H1 (cell line): ENCODE measurements around the gene UGGT1. TPM values are rescaled to one million over a fixed set of nuclear protein-coding genes. Genes with fewer than 3 reads are reported as not detected.

Source experiments
- CTCF ChIA-PET: fragments of 300-600 bp; sonication (Branson Sonifier 250); formaldehyde crosslinking; loops from one replicate; lab custom pipeline; 2021; ENCODE audit not compliant: partially characterized antibody; lab: Charles Lee
- POLR2A ChIA-PET: fragments of 300-600 bp; sonication (Branson Sonifier 250); formaldehyde crosslinking; loops from one replicate; lab custom pipeline; 2021; ENCODE audit warnings: inconsistent platforms; ENCODE audit not compliant: partially characterized antibody; lab: Charles Lee
- DNase-seq, 2 experiments: peaks; one replicate each; pipeline versions ENCODE4 v3.0.0 to v3.0.0-alpha.2; 2010 to 2022; ENCODE audit warnings: low spot score in 2 of 2, low read depth in 1 of 2, mixed read lengths in 1 of 2
- FAIRE-seq: peaks from 2 replicates; lab custom pipeline; 2011; peaks lifted over from hg19 to GRCh38; lab: Jason Lieb, UNC
- H2AFZ ChIP-seq: 2 replicates; pipeline ENCODE4 v1.8.1; 2012; ENCODE audit warnings: low read length, inconsistent platforms
- H2AK5ac ChIP-seq: 2 replicates; pipeline ENCODE4 v1.6.1; 2013; ENCODE audit warnings: low read depth, low read length
- H2BK120ac ChIP-seq: replicated peaks from 2 replicates; pipeline ENCODE3; 2013; ENCODE audit warnings: low read depth, low read length, inconsistent platforms
- H2BK12ac ChIP-seq: 2 replicates; pipeline ENCODE4 v1.6.1; 2013; ENCODE audit warnings: low read depth, low read length
- H2BK15ac ChIP-seq: 2 replicates; pipeline ENCODE4 v1.6.1; 2013; ENCODE audit warnings: low read length
- H2BK20ac ChIP-seq: 2 replicates; pipeline ENCODE4 v1.6.1; 2013; ENCODE audit warnings: low read length
- H2BK5ac ChIP-seq: 2 replicates; pipeline ENCODE4 v1.6.1; 2013; ENCODE audit warnings: low read depth, low read length
- H3K14ac ChIP-seq: 2 replicates; pipeline ENCODE4 v1.6.1; 2013; ENCODE audit warnings: inconsistent platforms; ENCODE audit not compliant: insufficient read length
- H3K18ac ChIP-seq: 2 replicates; pipeline ENCODE4 v1.6.1; 2013; ENCODE audit warnings: low read length; ENCODE audit errors: extremely low read depth
- H3K23ac ChIP-seq: 2 replicates; pipeline ENCODE4 v1.6.1; 2013; ENCODE audit warnings: inconsistent platforms; ENCODE audit not compliant: insufficient read length
- H3K23me2 ChIP-seq: 2 replicates; pipeline ENCODE4 v1.6.1; 2013; ENCODE audit warnings: low read depth, low read length
- H3K27ac ChIP-seq: 2 replicates; pipeline ENCODE4 v1.6.1; 2011; ENCODE audit warnings: low read depth, low read length, inconsistent platforms
- H3K27me3 ChIP-seq, 4 experiments: replicated peaks in 1 of 4; 1 replicate in 1 of 4; 2 replicates in 3 of 4; pipeline versions ENCODE4 v1.6.1 to v1.8.1; 2011 to 2013; ENCODE audit warnings: low read length in 3 of 4, mild to moderate bottlenecking in 3 of 4, inconsistent platforms in 2 of 4, mixed read lengths in 2 of 4, moderate library complexity in 1 of 4; ENCODE audit not compliant: control insufficient read depth in 3 of 4, insufficient read depth in 3 of 4; ENCODE audit errors: extremely low read depth in 1 of 4
- H3K36me3 ChIP-seq, 4 experiments: 2 replicates each; pipeline versions ENCODE4 v1.6.1 to v1.8.1; 2011 to 2013; ENCODE audit warnings: mild to moderate bottlenecking in 4 of 4, low read length in 3 of 4, moderate library complexity in 2 of 4, control low read depth in 1 of 4, inconsistent platforms in 1 of 4; ENCODE audit not compliant: insufficient read depth in 4 of 4, control insufficient read depth in 2 of 4
- H3K4ac ChIP-seq: replicated peaks from 2 replicates; pipeline ENCODE3; 2013; ENCODE audit warnings: low read length, low read depth, mixed read lengths, inconsistent platforms; ENCODE audit not compliant: insufficient read length
- H3K4me1 ChIP-seq, 4 experiments: replicated peaks in 1 of 4; 1 replicate in 1 of 4; 2 replicates in 3 of 4; pipeline versions ENCODE4 v1.6.1 to v1.8.1; 2011 to 2013; ENCODE audit warnings: low read length in 3 of 4, inconsistent platforms in 2 of 4, mixed read lengths in 1 of 4; ENCODE audit not compliant: insufficient read depth in 4 of 4, control insufficient read depth in 3 of 4
- H3K4me2 ChIP-seq, 2 experiments: 2 replicates each; pipeline versions ENCODE4 v1.6.1 to v1.8.1; 2011 to 2013; ENCODE audit warnings: low read depth in 2 of 2, low read length in 2 of 2, control low read depth in 1 of 2, inconsistent platforms in 1 of 2, mild to moderate bottlenecking in 1 of 2; ENCODE audit not compliant: insufficient read depth in 1 of 2
- H3K4me3 ChIP-seq, 4 experiments: fragments of 200-600, 300-600 bp in 1 of 4; sonication (generic), shearing (Covaris generic), sonication (Bioruptor Twin) in 1 of 4; 2 replicates each; pipeline versions ENCODE4 v1.5.1 to v1.8.1; 2011 to 2016; ENCODE audit warnings: low read length in 4 of 4, low read depth in 3 of 4, control low read depth in 2 of 4, inconsistent platforms in 2 of 4, mild to moderate bottlenecking in 2 of 4, mixed read lengths in 1 of 4, moderate library complexity in 1 of 4; ENCODE audit not compliant: insufficient read depth in 2 of 4; ENCODE audit errors: extremely low read depth in 1 of 4
- H3K56ac ChIP-seq: replicated peaks from 2 replicates; pipeline ENCODE3; 2013; ENCODE audit warnings: low read depth, mild to moderate bottlenecking, mixed read lengths, low read length, inconsistent platforms; ENCODE audit not compliant: insufficient read length
- H3K79me1 ChIP-seq: 2 replicates; pipeline ENCODE4 v1.6.1; 2013; ENCODE audit warnings: low read depth, low read length, control low read depth
- H3K79me2 ChIP-seq, 2 experiments: 2 replicates each; pipeline versions ENCODE4 v1.6.1 to v1.8.1; 2012 to 2013; ENCODE audit warnings: low read length in 2 of 2, mild to moderate bottlenecking in 2 of 2, inconsistent platforms in 1 of 2; ENCODE audit not compliant: insufficient read depth in 2 of 2, control insufficient read depth in 1 of 2
- H3K9ac ChIP-seq, 4 experiments: replicated peaks in 1 of 4; 1 replicate in 1 of 4; 2 replicates in 3 of 4; pipeline versions ENCODE4 v1.6.1 to v1.8.1; 2011 to 2013; ENCODE audit warnings: low read depth in 3 of 4, low read length in 3 of 4, control low read depth in 2 of 4, mild to moderate bottlenecking in 2 of 4, moderate library complexity in 2 of 4, inconsistent platforms in 1 of 4; ENCODE audit errors: extremely low read depth in 1 of 4
- H3K9me3 ChIP-seq, 2 experiments: 2 replicates each; pipeline versions ENCODE4 v1.6.1 to v1.8.1; 2012 to 2013; ENCODE audit warnings: mild to moderate bottlenecking in 2 of 2, moderate library complexity in 2 of 2, control low read depth in 1 of 2, inconsistent platforms in 1 of 2, low read depth in 1 of 2, low read length in 1 of 2, mixed read lengths in 1 of 2; ENCODE audit not compliant: insufficient read depth in 2 of 2
- H4K20me1 ChIP-seq, 2 experiments: replicated peaks in 1 of 2; 2 replicates each; pipeline versions ENCODE3 to v1.8.1; 2011 to 2013; ENCODE audit warnings: inconsistent platforms in 2 of 2, low read length in 2 of 2, mild to moderate bottlenecking in 1 of 2; ENCODE audit not compliant: insufficient read depth in 2 of 2, control insufficient read depth in 1 of 2
- H4K5ac ChIP-seq: 2 replicates; pipeline ENCODE4 v1.6.1; 2013; ENCODE audit warnings: low read length, low read depth, mixed read lengths, inconsistent platforms; ENCODE audit not compliant: insufficient read length
- H4K8ac ChIP-seq: 2 replicates; pipeline ENCODE4 v1.8.0; 2013; ENCODE audit warnings: mild to moderate bottlenecking, moderate library complexity, low read length, inconsistent platforms; ENCODE audit not compliant: insufficient read depth; ENCODE audit errors: extremely low read depth
- H4K91ac ChIP-seq: replicated peaks from 2 replicates; pipeline ENCODE3; 2013; ENCODE audit warnings: low read length, mixed read lengths, inconsistent platforms; ENCODE audit not compliant: insufficient read length
- JUN ChIP-seq: IDR thresholded peaks from 2 replicates; pipeline ENCODE4 v1.6.1; 2011; ENCODE audit warnings: low read depth, mild to moderate bottlenecking, improper control_type of control experiment, low read length
- RBBP5 ChIP-seq: IDR thresholded peaks from 2 replicates; pipeline ENCODE4 v1.7.1; 2012; ENCODE audit warnings: low read depth, mild to moderate bottlenecking, inconsistent platforms, low read length, moderate library complexity, borderline replicate concordance
- USF2 ChIP-seq: IDR thresholded peaks from 2 replicates; pipeline ENCODE4 v1.6.1; 2011; ENCODE audit warnings: low read length, improper control_type of control experiment
- WGBS, 2 experiments: shearing (Covaris generic) in 1 of 2; methylation state at CpG; one replicate each; pipeline versions ENCODE4 v1.1.6 to v1.1.7; 2013 to 2015; ENCODE audit warnings: low lambda C conversion rate in 2 of 2, mixed read lengths in 2 of 2, inconsistent platforms in 1 of 2, low coverage in 1 of 2, missing lambda C conversion rate in 1 of 2; ENCODE audit not compliant: insufficient replicate concordance in 2 of 2, insufficient coverage in 1 of 2, insufficient read length in 1 of 2; ENCODE audit errors: extremely low coverage in 1 of 2, missing lambda C conversion rate in 1 of 2; 5-methylcytosine and 5-hydroxymethylcytosine counted together
- polyA plus RNA-seq, 7 experiments: library from polyadenylated mRNA; depleted of rRNA in 3 of 7; stranded (reverse) in 5 of 7; unstranded in 2 of 7; fragments of >200 nt in 5 of 7; fragments of 200-250 nt in 2 of 7; gene quantifications; 1 replicate in 5 of 7; 2 replicates in 1 of 7; 4 replicates in 1 of 7; pipeline versions ENCODE4 v1.2.1 to v1.2.3, GENCODE V29; 2011 to 2013; ENCODE audit warnings: missing spikeins in 2 of 7, mixed read lengths in 2 of 7
- total RNA-seq: library from RNA; stranded (reverse); fragmentation: NEBNext Ultra II Directional; extraction: Animal tissue kit (Norgen Biotek cat#: 25700); gene quantifications from 2 replicates; pipeline ENCODE4 v1.2.1, GENCODE V29; 2021

UGGT1 gene
- total and polyA plus RNA-seq, 2 of the 8 experiments (the other 6 are each of a cell fraction or from before 2014, with no cell fraction given), result 14.9 to 57.3 TPM

- Histone ChIP-seq H3K14ac (no peak overlapping the region), H2BK20ac (no peak overlapping the region), H2BK5ac (no peak overlapping the region), H4K5ac (no peak overlapping the region), H3K9ac (no peak overlapping the region), H3K23me2 (no peaks in the 10 kb centered on the region), H2BK120ac (no peak overlapping the region), H3K23ac (no peak overlapping the region), H3K56ac (no peak overlapping the region), H3K9me3 (no peaks in the 10 kb centered on the region), H2AK5ac (no peak overlapping the region), H4K20me1 (no peaks in the 10 kb centered on the region), H2BK15ac (no peak overlapping the region), H3K27me3 (no peaks in the 10 kb centered on the region), H3K36me3 (no peaks in the 10 kb centered on the region), H3K4me1 (no peaks in the 10 kb centered on the region), H4K8ac (no peak overlapping the region), H2BK12ac (no peak overlapping the region), H3K79me2 (no peaks in the 10 kb centered on the region), H2AFZ (no peak overlapping the region), H3K79me1 (no peaks in the 10 kb centered on the region), H3K4me2 (no peak overlapping the region), H3K4me3 (no peak overlapping the region), H3K4ac (no peak overlapping the region), H3K18ac (no peak overlapping the region), H4K91ac (no peak overlapping the region), H3K27ac (no peak overlapping the region)
- CTCF ChIA-PET, result no interaction called here
- WGBS, 2 experiments, result 90% methylated on average over 4 of the region's 5 CpGs; no CpG with 5 or more reads in 1 of the 2 experiments
- POLR2A ChIA-PET, result no interaction called here
- FAIRE-seq (no peak), DNase-seq (no peak)
- TF ChIP-seq JUN (no peak), USF2 (no peak), RBBP5 (no peak)
These were observed 21.2 kb upstream of the UGGT1 start for GRCh38 chr2:128069769-128070168.
